ENCODE measurements around the gene BLID.

BLID gene

GRCh38 chr11:122139595-122139866, 23.5 kb upstream of the BLID start:
- DNase-seq (ENCODE audit: low read depth), result no peak

- DNase-seq (ENCODE audit: low read depth), result no peak
These were observed 23.0 kb upstream of the BLID start for GRCh38 chr11:122138744-122139594.

GRCh38 chr11:122137078-122137793, 21.2 kb upstream of the BLID start:
- DNase-seq (ENCODE audit: low read depth), result peak; percentile 91

GRCh38 chr11:122131126-122131525, 15.1 kb upstream of the BLID start:
- no peak for DNase-seq (ENCODE audit: low read depth)

- no peak for DNase-seq (ENCODE audit: low read depth)
These were observed 12.1 kb upstream of the BLID start for GRCh38 chr11:122128146-122128545.

GRCh38 chr11:122127020-122127419, 11.0 kb upstream of the BLID start:
- DNase-seq (ENCODE audit: low read depth), result no peak

GRCh38 chr11:122126024-122126688, 10.1 kb upstream of the BLID start:
- DNase-seq (ENCODE audit: low read depth), result no peak

GRCh38 chr11:122123263-122123929, 7.4 kb upstream of the BLID start:
- DNase-seq (ENCODE audit: low read depth), result no peak

GRCh38 chr11:122122179-122122578, 6.2 kb upstream of the BLID start:
- DNase-seq (ENCODE audit: low read depth), result no peak

GRCh38 chr11:122120096-122120495, 4.1 kb upstream of the BLID start:
- no peak for DNase-seq (ENCODE audit: low read depth)

GRCh38 chr11:122116591-122116990, 576 bp upstream of the BLID start:
- DNase-seq (ENCODE audit: low read depth), result no peak

- no peak for DNase-seq (ENCODE audit: low read depth)
These were observed 1.0 kb downstream of the BLID start for GRCh38 chr11:122114976-122115375.

- DNase-seq (ENCODE audit: low read depth), result no peak
These were observed 1.9 kb downstream of the BLID start for GRCh38 chr11:122113836-122114825.

- no peak for DNase-seq (ENCODE audit: low read depth)
These were observed 3.3 kb downstream of the BLID start for GRCh38 chr11:122112470-122113365.

GRCh38 chr11:122109932-122110331, 6.1 kb downstream of the BLID start:
- no peak for DNase-seq (ENCODE audit: low read depth)

- DNase-seq (ENCODE audit: low read depth), result no peak
These were observed 7.2 kb downstream of the BLID start for GRCh38 chr11:122108828-122109227.

- no peak for DNase-seq (ENCODE audit: low read depth)
These were observed 7.7 kb downstream of the BLID start for GRCh38 chr11:122108192-122108799.

- no peak for DNase-seq (ENCODE audit: low read depth)
These were observed 8.4 kb downstream of the BLID start for GRCh38 chr11:122107566-122107965.

- DNase-seq (ENCODE audit: low read depth), result no peak
These were observed 9.0 kb downstream of the BLID start for GRCh38 chr11:122107045-122107444.

Measured in non-pigmented ciliary epithelial cell (primary cell).